Cardiac muscle cell (in vitro differentiated cells and primary cell): ENCODE results near the gene DHX38. TPM values are rescaled to one million over a fixed set of nuclear protein-coding genes. Genes with fewer than 3 reads are reported as not detected.

Experiments used
- DNase-seq, 2 donors: peaks; one replicate each; pipeline versions ENCODE4 v3.0.0 to v3.0.0-alpha.2; 2010 to 2017; ENCODE audit warnings: low read depth in 1 of 2, low spot score in 1 of 2
- H3K27ac ChIP-seq: fragments of 200-600 bp; sonication (generic); 2 replicates; pipeline ENCODE4 v1.5.1; 2016
- H3K27me3 ChIP-seq: fragments of 200-600 bp; sonication (generic); 2 replicates; pipeline ENCODE4 v1.6.0; 2016; ENCODE audit warnings: control low read depth
- H3K36me3 ChIP-seq: fragments of 200-600 bp; sonication (generic); 2 replicates; pipeline ENCODE4 v1.5.1; 2016; ENCODE audit warnings: control low read depth
- H3K4me1 ChIP-seq: fragments of 200-600 bp; sonication (generic); 2 replicates; pipeline ENCODE4 v1.8.1; 2017; ENCODE audit warnings: low read depth, mild to moderate bottlenecking, mixed run types
- H3K4me3 ChIP-seq: fragments of 200-600 bp; sonication (generic); 2 replicates; pipeline ENCODE4 v1.5.1; 2016; ENCODE audit warnings: mild to moderate bottlenecking
- H3K9me3 ChIP-seq: fragments of 200-600 bp; sonication (generic); 2 replicates; pipeline ENCODE4 v1.5.1; 2017; ENCODE audit warnings: low read depth, mild to moderate bottlenecking, control low read depth
- polyA plus RNA-seq: library from polyadenylated mRNA; unstranded; fragments of >200 nt; fragmentation: Nextera tagmentation; extraction: Ambion mirVana; gene quantifications from 2 replicates; pipeline ENCODE4 v1.2.1, GENCODE V29; 2016
- total RNA-seq: library from RNA; depleted of rRNA; stranded (reverse); fragments of >200 nt; gene quantifications from 2 replicates; pipeline ENCODE4 v1.2.3, GENCODE V29; 2016
- TF ChIP-seq, protein P1 (sequence below): IDR thresholded peaks from 2 replicates; pipeline ENCODE4 v1.5.1; 2012; ENCODE audit warnings: low read depth, mild to moderate bottlenecking, low read length

DHX38 gene
- total and polyA plus RNA-seq, 2 experiments from 2014 or later, result 26.2 to 39.4 TPM

DNA sequence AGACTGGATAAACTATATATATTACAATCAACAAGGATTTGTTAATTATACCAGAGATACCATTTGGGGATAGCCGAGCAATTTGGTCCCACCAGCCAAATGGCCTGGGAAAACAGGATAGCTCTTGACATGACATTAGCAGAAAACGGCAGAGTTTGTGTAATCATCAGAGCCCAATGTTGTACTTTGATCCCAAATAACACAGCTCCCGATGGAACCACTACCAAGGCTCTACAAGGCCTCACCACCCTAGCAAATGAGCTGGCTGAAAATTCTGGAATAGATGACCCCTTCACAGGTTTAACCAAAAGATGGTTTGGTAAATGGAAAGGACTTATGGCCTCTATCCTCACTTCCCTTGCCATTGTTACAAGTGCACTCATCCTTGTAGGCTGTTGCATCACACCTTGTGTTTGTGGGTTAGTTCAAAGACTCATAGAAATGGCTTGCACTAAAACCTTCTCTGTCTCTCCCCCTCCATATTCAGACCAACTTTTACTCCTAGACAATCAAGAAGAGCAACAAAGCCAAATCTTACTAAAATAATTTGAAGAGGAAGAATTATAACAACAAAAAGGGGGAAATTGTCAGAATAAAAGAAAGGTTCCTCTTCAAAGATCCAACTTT is 9.8 kb upstream of the DHX38 start:
- Histone ChIP-seq H3K4me1 (no peaks in the 10 kb centered on the region), H3K27ac (no peak overlapping the region), H3K4me3 (no peak overlapping the region), H3K36me3 (peaks cover 6% of the 10 kb centered on the region), H3K27me3 (no peaks in the 10 kb centered on the region), H3K9me3 (no peaks in the 10 kb centered on the region)
- DNase-seq, result no peak
- TF ChIP-seq, protein P1, sequence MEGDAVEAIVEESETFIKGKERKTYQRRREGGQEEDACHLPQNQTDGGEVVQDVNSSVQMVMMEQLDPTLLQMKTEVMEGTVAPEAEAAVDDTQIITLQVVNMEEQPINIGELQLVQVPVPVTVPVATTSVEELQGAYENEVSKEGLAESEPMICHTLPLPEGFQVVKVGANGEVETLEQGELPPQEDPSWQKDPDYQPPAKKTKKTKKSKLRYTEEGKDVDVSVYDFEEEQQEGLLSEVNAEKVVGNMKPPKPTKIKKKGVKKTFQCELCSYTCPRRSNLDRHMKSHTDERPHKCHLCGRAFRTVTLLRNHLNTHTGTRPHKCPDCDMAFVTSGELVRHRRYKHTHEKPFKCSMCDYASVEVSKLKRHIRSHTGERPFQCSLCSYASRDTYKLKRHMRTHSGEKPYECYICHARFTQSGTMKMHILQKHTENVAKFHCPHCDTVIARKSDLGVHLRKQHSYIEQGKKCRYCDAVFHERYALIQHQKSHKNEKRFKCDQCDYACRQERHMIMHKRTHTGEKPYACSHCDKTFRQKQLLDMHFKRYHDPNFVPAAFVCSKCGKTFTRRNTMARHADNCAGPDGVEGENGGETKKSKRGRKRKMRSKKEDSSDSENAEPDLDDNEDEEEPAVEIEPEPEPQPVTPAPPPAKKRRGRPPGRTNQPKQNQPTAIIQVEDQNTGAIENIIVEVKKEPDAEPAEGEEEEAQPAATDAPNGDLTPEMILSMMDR, result no peak

DNA sequence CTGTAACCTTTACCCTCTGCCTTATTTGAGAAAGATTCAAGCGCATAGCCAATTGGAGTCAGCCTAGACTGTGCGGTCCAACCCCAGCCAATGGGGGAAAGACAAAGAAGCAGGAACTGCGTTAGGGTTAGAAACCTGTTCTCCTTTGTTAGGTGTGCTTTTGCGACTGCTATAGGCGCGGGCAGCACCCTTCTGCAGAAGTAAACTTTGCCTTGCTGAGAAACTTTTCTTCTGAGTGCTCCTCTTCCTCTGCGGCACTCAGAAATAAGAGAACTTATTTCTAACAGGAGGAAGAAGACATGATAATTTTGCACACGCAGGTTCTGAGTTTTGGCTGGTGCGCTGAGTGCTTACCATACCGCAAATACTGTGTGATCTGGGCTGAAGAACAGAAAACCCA is 9.2 kb upstream of the DHX38 start:
- TF ChIP-seq, protein P1, result no peak
- DNase-seq, result no peak
- Histone ChIP-seq H3K4me1 (no peaks in the 10 kb centered on the region), H3K4me3 (no peak overlapping the region), H3K36me3 (peaks cover 6% of the 10 kb centered on the region), H3K9me3 (no peaks in the 10 kb centered on the region), H3K27ac (no peak overlapping the region), H3K27me3 (no peaks in the 10 kb centered on the region)

DNA sequence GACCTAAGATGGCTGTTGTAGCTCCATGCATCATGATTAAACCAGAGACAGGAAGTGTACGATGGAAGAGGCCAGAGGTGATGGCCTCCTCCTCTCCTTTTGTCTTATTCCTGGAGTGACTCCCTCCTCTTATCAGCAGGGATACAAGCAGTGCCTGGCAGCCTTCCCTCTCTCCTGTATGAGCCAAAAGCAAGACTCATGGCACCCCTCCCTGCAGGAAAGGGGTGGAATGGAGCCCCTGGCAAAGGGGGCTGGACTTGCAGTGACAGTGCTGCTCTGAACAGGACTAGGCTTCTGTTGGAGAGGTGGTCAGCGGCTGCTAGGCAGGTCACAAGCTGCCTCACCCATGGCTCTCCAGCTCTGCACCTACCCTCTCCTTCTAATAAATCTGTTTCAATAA is 8.6 kb upstream of the DHX38 start:
- DNase-seq, result peak in 1 of 2 donors; percentile 24
- Histone ChIP-seq H3K36me3 (peaks cover 6% of the 10 kb centered on the region), H3K4me1 (no peaks in the 10 kb centered on the region), H3K9me3 (no peaks in the 10 kb centered on the region), H3K27me3 (peaks cover under 1% of the 10 kb centered on the region), H3K27ac (no peak overlapping the region), H3K4me3 (no peak overlapping the region)
- TF ChIP-seq, protein P1, result no peak

DNA sequence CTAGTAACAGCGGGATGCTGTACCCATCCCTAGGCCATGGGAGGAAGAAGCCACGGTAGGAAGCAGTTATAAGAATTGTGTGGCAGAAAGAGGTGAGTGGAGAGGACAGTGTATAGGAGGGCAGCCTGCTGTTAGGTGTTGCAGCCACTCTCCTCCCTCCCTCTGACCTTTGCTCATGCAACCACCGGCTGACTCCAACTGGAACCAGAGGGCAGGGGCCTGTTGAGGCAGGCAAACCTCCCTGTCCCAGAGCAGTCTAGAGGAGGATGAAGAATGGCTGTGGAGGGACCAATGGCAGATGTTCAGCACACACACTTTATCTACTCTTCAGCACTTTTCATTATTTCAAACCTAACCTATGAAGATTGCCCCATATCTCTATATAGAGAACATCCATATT is 2.4 kb upstream of the DHX38 start:
- TF ChIP-seq, protein P1, result no peak
- peaks cover 27% of the 10 kb centered on the region for H3K27me3 ChIP-seq
- H3K4me3 ChIP-seq, result no peak overlapping the region
- H3K9me3 ChIP-seq, result no peaks in the 10 kb centered on the region
- peaks cover 4% of the 10 kb centered on the region for H3K4me1 ChIP-seq
- no peak for DNase-seq
- H3K27ac ChIP-seq, result no peak overlapping the region
- H3K36me3 ChIP-seq, result peaks cover 8% of the 10 kb centered on the region

DNA sequence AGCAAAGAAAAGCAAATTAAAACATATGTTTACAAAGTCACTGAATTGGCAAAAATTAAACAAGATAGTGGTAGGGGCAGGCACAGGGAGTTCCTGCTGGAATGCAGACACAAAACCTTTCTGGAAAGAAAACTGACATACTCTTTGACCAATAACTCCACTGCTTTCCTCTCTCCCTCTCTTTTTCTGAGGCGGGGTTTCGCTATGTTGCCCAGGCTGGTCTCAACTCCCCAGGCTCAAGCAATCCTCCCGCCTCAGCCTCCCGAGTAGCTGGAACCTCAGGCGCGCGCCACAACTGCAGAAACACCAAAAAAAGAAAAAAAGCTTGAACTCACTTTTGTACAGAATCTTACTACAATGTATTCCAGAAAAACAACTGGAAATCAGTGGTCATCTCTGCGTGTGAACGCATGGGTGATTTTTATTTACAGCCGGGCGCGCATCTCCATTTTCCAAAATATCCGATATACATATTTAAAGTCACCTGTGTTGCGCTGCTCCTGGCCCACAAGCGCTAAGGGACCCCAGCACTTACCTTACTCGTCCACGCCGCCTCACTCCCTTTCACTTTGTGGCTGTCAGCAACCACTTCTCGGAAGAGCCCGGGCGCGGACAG is 707 bp upstream of the DHX38 start:
- DNase-seq, result peak; percentile 18 to 81
- H3K27ac ChIP-seq, result peak overlapping the region; percentile 36
- peaks cover 4% of the 10 kb centered on the region for H3K4me1 ChIP-seq
- peaks cover 27% of the 10 kb centered on the region for H3K27me3 ChIP-seq
- peaks cover 22% of the 10 kb centered on the region for H3K36me3 ChIP-seq
- no peaks in the 10 kb centered on the region for H3K9me3 ChIP-seq
- peak overlapping the region; percentile 87 for H3K4me3 ChIP-seq
- TF ChIP-seq, protein P1, result no peak
